Measurements from ENCODE around the gene TRIO.

DNA sequence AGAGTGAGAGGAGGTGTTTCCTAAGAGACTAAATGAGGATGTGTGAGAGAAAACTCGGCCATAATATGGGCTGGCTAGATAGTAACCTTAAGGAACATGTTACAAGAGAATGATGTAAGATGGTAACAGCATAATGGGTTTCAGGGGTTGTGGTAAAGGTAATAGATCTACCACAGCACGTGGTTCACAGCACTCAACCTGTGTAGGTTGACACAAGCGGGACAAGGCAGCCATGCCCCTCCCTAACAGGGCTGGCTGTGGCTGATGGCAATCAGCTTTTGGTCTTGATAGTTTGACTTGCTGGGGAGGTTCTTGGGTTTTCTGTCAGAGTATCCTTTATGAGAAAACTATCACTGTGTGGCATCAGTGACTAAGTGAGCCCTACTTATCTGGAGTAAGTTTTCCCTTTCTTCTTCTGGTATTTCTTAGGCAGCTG is 138.6 kb downstream of the TRIO start:
- TF ChIP-seq ZFP41 (tag by site-specific recombination; IDR thresholded peaks at IDR 0.05; ENCODE audit: borderline replicate concordance) (no peak), ZBTB8A (tag by site-specific recombination; IDR thresholded peaks at IDR 0.05) (peak; percentile 41; the same call in 1 of the 2 replicates)
- TF ChIP-seq, protein P1, sequence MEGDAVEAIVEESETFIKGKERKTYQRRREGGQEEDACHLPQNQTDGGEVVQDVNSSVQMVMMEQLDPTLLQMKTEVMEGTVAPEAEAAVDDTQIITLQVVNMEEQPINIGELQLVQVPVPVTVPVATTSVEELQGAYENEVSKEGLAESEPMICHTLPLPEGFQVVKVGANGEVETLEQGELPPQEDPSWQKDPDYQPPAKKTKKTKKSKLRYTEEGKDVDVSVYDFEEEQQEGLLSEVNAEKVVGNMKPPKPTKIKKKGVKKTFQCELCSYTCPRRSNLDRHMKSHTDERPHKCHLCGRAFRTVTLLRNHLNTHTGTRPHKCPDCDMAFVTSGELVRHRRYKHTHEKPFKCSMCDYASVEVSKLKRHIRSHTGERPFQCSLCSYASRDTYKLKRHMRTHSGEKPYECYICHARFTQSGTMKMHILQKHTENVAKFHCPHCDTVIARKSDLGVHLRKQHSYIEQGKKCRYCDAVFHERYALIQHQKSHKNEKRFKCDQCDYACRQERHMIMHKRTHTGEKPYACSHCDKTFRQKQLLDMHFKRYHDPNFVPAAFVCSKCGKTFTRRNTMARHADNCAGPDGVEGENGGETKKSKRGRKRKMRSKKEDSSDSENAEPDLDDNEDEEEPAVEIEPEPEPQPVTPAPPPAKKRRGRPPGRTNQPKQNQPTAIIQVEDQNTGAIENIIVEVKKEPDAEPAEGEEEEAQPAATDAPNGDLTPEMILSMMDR (tag by site-specific recombination; IDR thresholded peaks at IDR 0.05), result no peak
- TF ChIP-seq, protein P2, sequence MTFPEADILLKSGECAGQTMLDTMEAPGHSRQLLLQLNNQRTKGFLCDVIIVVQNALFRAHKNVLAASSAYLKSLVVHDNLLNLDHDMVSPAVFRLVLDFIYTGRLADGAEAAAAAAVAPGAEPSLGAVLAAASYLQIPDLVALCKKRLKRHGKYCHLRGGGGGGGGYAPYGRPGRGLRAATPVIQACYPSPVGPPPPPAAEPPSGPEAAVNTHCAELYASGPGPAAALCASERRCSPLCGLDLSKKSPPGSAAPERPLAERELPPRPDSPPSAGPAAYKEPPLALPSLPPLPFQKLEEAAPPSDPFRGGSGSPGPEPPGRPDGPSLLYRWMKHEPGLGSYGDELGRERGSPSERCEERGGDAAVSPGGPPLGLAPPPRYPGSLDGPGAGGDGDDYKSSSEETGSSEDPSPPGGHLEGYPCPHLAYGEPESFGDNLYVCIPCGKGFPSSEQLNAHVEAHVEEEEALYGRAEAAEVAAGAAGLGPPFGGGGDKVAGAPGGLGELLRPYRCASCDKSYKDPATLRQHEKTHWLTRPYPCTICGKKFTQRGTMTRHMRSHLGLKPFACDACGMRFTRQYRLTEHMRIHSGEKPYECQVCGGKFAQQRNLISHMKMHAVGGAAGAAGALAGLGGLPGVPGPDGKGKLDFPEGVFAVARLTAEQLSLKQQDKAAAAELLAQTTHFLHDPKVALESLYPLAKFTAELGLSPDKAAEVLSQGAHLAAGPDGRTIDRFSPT (tag by site-specific recombination; IDR thresholded peaks at IDR 0.05), result no peak
